ENCODE data around the gene PPP4R1.

DNA sequence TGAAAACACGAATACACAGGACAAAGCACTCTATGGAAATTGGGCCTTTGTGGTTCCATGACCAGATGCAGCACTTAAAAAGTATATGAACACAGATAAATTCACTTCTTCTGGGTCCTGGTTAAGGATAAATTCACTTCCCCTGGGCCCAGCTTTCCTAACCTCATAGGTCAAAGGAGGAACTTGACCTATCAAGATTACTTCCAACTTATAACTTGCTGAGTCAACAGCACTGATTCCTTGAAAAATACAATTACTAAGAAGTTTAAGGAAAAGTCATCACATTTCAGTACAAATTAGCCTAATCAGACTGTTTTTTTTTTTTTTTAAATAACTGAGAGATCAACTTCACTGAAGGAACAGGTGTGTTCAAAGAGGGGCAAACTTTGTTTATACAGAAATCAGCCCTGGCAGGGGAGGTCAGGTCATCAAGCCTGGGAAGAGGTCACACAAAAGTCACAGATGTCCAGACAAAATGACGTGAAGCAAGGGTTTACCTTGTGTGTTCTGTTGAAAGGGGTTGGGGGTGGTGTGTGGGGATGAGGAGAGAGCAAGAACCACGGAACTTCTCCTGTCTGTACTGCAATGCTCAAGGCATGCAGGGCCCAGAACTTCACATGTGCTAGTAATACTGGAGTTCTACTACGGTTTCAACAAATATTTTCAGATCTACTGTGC lies 55.8 kb downstream of the PPP4R1 start:
- TF ChIP-seq YY1 (IDR thresholded peaks at IDR 0.05; ENCODE audit: insufficient read depth, insufficient read length): no peak
- no peak for TF ChIP-seq ZNF274 (IDR thresholded peaks at IDR 0.05; ENCODE audit: low read depth, low read length)
